Activated B cell treated with CpG ODN at 0.5 μM for 24 hours (primary cell): Measurements from ENCODE around the gene FAM53B. TPM values are rescaled to one million over a fixed set of nuclear protein-coding genes. Genes with fewer than 3 reads are reported as not detected.

Source experiments
- ATAC-seq: fragments of 200-7000 bp; cut with Tn5 transposase; one replicate; pipeline ENCODE4 v1.10.0; 2021; ENCODE audit warnings: low read depth, mild to moderate bottlenecking, moderate library complexity
- CTCF ChIA-PET: fragments of 350-600 bp; sonication (Branson Sonifier 250); formaldehyde crosslinking; loops from one replicate; lab custom pipeline; 2021; ENCODE audit warnings: antibody characterized with exemption; lab: Charles Lee
- POLR2A ChIA-PET: fragments of 350-600 bp; sonication (Branson Sonifier 250); formaldehyde crosslinking; loops from one replicate; lab custom pipeline; 2021; ENCODE audit warnings: antibody characterized with exemption; lab: Charles Lee
- DNase-seq: peaks from one replicate; pipeline ENCODE4 v3.0.0; 2022
- H3K27ac Mint-ChIP-seq: one replicate; pipeline ENCODE4 v1.8.0; 2020; ENCODE audit warnings: mixed read lengths
- H3K27me3 Mint-ChIP-seq: one replicate; pipeline ENCODE4 v1.8.0; 2021; ENCODE audit warnings: mixed read lengths
- H3K36me3 Mint-ChIP-seq: one replicate; pipeline ENCODE4 v1.8.0; 2021; ENCODE audit warnings: low read depth, mixed read lengths
- H3K4me1 Mint-ChIP-seq: one replicate; pipeline ENCODE4 v1.8.0; 2021; ENCODE audit warnings: mixed read lengths
- H3K4me3 Mint-ChIP-seq: one replicate; pipeline ENCODE4 v1.8.0; 2020; ENCODE audit warnings: mild to moderate bottlenecking, mixed read lengths
- H3K9me3 Mint-ChIP-seq: one replicate; pipeline ENCODE4 v1.8.0; 2020; ENCODE audit warnings: mixed read lengths
- intact Hi-C: fragments of 100-400 bp; cut with micrococcal nuclease; formaldehyde crosslinking; loops from one replicate; pipeline ENCODE4 v1.15.1; 2024
- total RNA-seq: library from RNA; stranded (reverse); gene quantifications from 2 replicates; pipeline ENCODE4 v1.2.3, GENCODE V29; 2022
- TF ChIP-seq, protein P1 (sequence below): fragments of 200-600 bp; IDR thresholded peaks from one replicate; pipeline ENCODE4 v1.8.0; 2022; ENCODE audit warnings: antibody characterized with exemption, mild to moderate bottlenecking

Gene FAM53B
- total RNA-seq, 1 donor from 2014 or later: 73.9 TPM

DNA sequence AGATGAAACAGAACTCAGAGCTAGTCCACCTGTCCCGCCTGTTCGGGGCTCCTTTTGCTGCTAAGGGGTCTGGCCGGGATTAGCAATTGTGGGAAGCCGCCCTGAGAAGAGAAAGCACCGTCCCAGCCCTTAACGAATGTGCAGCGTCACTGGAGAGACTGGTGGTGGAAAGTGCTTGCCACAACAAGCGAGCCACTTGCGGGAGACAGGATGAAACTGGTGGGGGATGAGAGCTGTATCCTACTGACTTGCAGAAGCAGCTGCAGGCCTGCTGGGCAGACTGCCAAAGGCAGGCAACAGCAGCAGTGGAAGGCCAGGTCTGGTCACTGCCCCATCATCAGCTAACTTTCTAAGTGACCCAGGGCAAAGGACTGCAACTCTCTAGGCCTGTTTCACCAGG, 95.4 kb downstream of the FAM53B start:
- no peak for DNase-seq
- H3K27me3 Mint-ChIP-seq: no peaks in the 10 kb centered on the region
- peaks cover 100% of the 10 kb centered on the region for H3K4me1 Mint-ChIP-seq
- no peak for ATAC-seq
- TF ChIP-seq, protein P1, sequence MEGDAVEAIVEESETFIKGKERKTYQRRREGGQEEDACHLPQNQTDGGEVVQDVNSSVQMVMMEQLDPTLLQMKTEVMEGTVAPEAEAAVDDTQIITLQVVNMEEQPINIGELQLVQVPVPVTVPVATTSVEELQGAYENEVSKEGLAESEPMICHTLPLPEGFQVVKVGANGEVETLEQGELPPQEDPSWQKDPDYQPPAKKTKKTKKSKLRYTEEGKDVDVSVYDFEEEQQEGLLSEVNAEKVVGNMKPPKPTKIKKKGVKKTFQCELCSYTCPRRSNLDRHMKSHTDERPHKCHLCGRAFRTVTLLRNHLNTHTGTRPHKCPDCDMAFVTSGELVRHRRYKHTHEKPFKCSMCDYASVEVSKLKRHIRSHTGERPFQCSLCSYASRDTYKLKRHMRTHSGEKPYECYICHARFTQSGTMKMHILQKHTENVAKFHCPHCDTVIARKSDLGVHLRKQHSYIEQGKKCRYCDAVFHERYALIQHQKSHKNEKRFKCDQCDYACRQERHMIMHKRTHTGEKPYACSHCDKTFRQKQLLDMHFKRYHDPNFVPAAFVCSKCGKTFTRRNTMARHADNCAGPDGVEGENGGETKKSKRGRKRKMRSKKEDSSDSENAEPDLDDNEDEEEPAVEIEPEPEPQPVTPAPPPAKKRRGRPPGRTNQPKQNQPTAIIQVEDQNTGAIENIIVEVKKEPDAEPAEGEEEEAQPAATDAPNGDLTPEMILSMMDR: no peak
- peak overlapping the region; percentile 88 for H3K27ac Mint-ChIP-seq
- intact Hi-C loops: loop anchor here (1.0 kb wide), 1 partner anchor 93 kb away; no protein-coding TSS in a partner anchor
- H3K4me3 Mint-ChIP-seq: peak overlapping the region; percentile 44
- POLR2A ChIA-PET: interaction anchor here (0.9 to 5.0 kb wide), 12 partner anchors 8 to 109 kb away, joined by 3 to 34 read pairs (median 6); no protein-coding TSS in a partner anchor
- H3K36me3 Mint-ChIP-seq: peaks cover 26% of the 10 kb centered on the region
- CTCF ChIA-PET: interaction anchor here (0.8 to 3.6 kb wide), 9 partner anchors 10 to 114 kb away, joined by 3 to 39 read pairs (median 5); partner anchors contain the start of gene FAM53B
- H3K9me3 Mint-ChIP-seq: no peaks in the 10 kb centered on the region

DNA sequence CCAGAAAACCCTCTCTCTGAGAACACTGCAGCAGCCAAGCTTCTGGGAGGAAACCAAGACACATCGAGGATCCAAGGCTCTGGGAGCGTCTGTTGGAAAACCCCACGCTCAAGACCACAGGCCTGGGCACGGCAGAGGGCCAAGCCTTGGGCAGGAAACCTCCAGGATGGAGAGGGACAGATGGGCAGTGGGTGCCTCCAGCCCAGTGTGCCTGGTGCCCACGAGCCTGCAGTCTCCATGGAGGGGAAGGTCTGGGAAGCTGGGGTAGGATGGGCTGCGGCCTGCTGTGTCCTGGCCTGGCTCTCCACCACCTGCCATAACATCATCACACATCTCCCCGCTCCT, 96.1 kb downstream of the FAM53B start:
- TF ChIP-seq, protein P1: no peak
- DNase-seq (no peak), ATAC-seq (no peak)
- POLR2A ChIA-PET: interaction anchor here (1.0 to 5.0 kb wide), 17 partner anchors 11 to 113 kb away, joined by 3 to 34 read pairs (median 6); no protein-coding TSS in a partner anchor
- intact Hi-C loops: loop anchor here (1.0 kb wide), 1 partner anchor 93 kb away; no protein-coding TSS in a partner anchor
- peak overlapping the region; percentile 88 for H3K27ac Mint-ChIP-seq
- peaks cover 26% of the 10 kb centered on the region for H3K36me3 Mint-ChIP-seq
- peaks cover 100% of the 10 kb centered on the region for H3K4me1 Mint-ChIP-seq
- peak overlapping the region; percentile 62 for H3K4me3 Mint-ChIP-seq
- no peaks in the 10 kb centered on the region for H3K27me3 Mint-ChIP-seq
- CTCF ChIA-PET: interaction anchor here (0.8 to 3.6 kb wide), 13 partner anchors 10 to 114 kb away, joined by 3 to 39 read pairs (median 5); partner anchors contain the start of gene FAM53B
- no peaks in the 10 kb centered on the region for H3K9me3 Mint-ChIP-seq

DNA sequence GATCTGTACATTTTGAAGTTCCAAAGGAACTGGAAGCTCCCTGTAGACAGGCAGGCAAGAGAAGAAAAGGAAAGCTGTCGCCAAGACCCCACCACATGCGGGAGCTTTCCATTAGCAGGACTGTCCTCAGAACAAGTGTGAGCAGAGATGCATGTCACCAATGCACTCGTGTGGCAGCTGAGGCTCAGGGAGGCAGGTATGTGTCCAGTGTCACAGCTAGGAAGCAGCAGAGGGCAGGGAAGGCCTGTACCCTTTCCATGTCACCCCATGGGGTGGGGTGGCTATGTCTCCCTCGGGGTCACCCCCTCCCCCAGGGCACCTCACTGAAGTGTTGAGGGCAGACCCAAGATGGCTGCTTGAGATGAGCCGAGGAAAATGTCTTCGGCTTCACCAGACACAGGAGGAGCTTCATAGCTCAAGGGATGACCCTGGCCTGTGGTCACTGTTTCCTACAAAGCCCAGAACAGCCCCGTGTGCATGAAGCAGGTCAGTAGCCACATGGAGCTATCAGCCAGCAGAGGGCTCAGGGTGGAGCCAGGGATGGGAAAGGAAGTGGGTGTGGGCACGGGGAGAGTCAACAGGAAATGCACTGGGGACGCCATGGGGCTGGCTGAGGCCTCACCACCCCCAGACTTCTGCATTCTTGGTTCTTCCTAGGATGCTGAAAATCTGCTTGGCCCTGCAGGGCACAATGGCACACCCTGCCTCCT, 96.6 kb downstream of the FAM53B start:
- peaks cover 31% of the 10 kb centered on the region for H3K36me3 Mint-ChIP-seq
- H3K4me1 Mint-ChIP-seq: peaks cover 100% of the 10 kb centered on the region
- peak overlapping the region; percentile 62 for H3K4me3 Mint-ChIP-seq
- H3K27me3 Mint-ChIP-seq: no peaks in the 10 kb centered on the region
- DNase-seq: no peak
- ATAC-seq: peak; percentile 64
- H3K9me3 Mint-ChIP-seq: no peaks in the 10 kb centered on the region
- CTCF ChIA-PET: interaction anchor here (0.6 to 3.6 kb wide), 14 partner anchors 10 to 113 kb away, joined by 3 to 39 read pairs (median 4); partner anchors contain the start of gene FAM53B
- POLR2A ChIA-PET: interaction anchor here (0.7 to 5.0 kb wide), 20 partner anchors 11 to 112 kb away, joined by 3 to 34 read pairs (median 6); no protein-coding TSS in a partner anchor
- peak overlapping the region; percentile 88 for H3K27ac Mint-ChIP-seq
- TF ChIP-seq, protein P1: no peak
- intact Hi-C loops: loop anchor here (1.0 kb wide), 1 partner anchor 94 kb away; no protein-coding TSS in a partner anchor

DNA sequence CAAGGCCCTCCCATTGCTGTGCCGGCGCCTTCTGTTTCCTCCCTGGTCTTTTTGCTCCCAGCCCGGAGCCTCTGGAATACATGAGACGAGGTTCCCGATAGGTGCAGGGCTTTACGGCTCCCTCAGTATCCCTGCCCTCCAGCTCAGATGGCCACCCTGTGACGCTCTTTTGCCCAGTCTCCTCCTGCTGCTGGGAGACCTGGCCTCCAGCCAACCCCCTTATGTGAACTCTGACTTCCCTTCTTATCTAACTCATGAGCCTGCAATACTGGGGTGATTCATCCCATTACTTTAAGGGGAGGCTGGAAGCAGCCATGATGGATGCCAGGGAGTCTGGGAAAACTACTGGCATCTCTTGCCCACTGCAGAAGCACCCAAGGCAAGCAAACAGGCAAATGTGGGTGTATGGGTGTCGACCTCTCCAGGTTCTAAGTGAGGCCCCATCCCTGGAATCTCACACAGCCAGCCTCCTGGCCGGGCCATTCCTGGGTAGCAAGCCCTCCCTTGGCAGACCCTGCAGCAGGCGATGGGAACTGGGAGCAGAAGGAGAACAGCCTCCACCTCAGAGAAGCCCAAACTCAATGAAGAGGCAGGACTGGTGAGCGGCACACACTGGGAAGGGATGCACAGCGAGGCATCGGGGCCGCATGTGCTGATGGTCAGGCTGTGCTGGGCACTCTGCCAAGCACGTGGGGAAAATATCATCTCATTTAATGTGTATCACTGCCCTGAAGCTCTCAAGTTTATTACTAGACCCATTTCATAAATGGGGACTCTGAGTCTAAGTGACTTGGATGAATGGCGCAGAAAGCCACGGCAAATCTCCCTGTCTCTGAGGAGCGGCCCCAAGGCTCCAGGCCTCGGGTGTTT, 97.5 kb downstream of the FAM53B start:
- intact Hi-C loops: no loop called here
- ChIA-PET CTCF (interaction anchor here (0.6 to 3.6 kb wide), 18 partner anchors 9 to 112 kb away, joined by 3 to 39 read pairs (median 4); partner anchors contain the start of gene FAM53B), POLR2A (interaction anchor here (0.5 to 5.0 kb wide), 19 partner anchors 10 to 112 kb away, joined by 3 to 34 read pairs (median 6); no protein-coding TSS in a partner anchor)
- TF ChIP-seq, protein P1: no peak
- peak overlapping the region; percentile 88 for H3K27ac Mint-ChIP-seq
- H3K4me1 Mint-ChIP-seq: peaks cover 100% of the 10 kb centered on the region
- ATAC-seq (no peak), DNase-seq (no peak)
- no peaks in the 10 kb centered on the region for H3K27me3 Mint-ChIP-seq
- peaks cover 36% of the 10 kb centered on the region for H3K36me3 Mint-ChIP-seq
- H3K4me3 Mint-ChIP-seq: peak overlapping the region; percentile 38
- no peaks in the 10 kb centered on the region for H3K9me3 Mint-ChIP-seq
